ENCODE data around the gene STC2. TPM values are rescaled to one million over a fixed set of nuclear protein-coding genes. Genes with fewer than 3 reads are reported as not detected.
"Not testable (repeated sequence)": the region's sequence is repeated elsewhere in the genome, so short reads cannot be mapped to it uniquely, and the experiment has no call there.

STC2 gene, protein sequence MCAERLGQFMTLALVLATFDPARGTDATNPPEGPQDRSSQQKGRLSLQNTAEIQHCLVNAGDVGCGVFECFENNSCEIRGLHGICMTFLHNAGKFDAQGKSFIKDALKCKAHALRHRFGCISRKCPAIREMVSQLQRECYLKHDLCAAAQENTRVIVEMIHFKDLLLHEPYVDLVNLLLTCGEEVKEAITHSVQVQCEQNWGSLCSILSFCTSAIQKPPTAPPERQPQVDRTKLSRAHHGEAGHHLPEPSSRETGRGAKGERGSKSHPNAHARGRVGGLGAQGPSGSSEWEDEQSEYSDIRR
- 10 to 100 TPM in 1 of 2 experiments, 1 to 10 TPM in 1; 8.9 to 11.7 TPM for total RNA-seq

DNA sequence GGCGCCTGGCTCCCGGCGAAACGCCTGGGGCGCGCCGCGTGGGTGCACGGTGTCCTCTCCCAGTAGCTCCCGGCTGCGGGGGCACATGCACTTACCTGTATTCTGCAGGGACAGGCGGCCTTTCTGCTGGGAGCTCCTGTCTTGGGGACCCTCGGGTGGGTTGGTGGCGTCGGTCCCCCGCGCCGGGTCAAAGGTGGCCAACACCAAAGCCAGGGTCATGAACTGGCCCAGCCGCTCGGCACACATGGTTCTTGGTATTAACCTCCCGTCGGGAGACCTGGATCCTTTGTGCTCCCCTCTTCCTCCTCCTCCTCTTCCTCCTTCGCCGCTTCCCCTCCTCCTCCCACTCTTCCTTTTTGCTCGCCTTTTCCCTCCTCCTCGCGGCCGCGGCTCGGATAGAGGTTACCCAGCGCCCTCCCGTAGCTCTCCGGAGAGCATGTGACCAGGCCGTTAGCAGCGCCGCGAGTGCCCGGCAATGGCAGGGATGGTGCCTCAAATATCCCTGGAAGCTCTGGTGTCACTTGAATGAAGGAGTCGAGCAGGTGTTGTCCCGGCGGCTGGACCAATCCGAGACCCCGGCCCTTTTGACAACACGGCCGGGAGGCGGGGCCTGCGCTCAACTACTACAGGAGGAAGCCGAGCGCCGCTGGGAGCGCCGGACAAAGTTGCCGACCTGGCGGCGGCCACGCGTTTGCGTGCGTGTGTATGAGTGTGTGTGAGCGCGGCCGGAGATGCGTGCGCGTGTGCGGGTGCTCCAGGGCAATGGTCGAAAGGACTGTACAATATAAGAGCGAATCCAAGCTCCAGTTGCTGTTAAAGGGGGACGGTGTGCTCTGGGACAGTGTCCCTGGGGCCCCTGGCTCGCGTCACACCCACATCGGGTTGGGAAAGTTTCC lies at the start of gene STC2:
TSS of gene STC2 (minus strand) at position 467 of the 896 bp plus-strand sequence. CDS start at position 246, 221 bp downstream.
- peaks cover 26% of the 10 kb centered on the region for H3K36me3 Mint-ChIP-seq (ENCODE audit: low read depth)
- H3K4me3 Mint-ChIP-seq: peak within 1 kb of the TSS; percentile 81
- H3K4me1 Mint-ChIP-seq: peaks cover 67% of the 10 kb centered on the region
- H3K27me3 Mint-ChIP-seq: peaks cover 27% of the 10 kb centered on the region
- peak; percentile 73 for DNase-seq
- H3K27ac Mint-ChIP-seq: peak within 1 kb of the TSS; percentile 92
- ChIA-PET CTCF (interaction anchor here (1.2 to 7.8 kb wide), 5 partner anchors 9 to 288 kb away, joined by 3 to 91 read pairs (median 4); partner anchors contain the start of gene BOD1), POLR2A (no interaction called here)
- no peaks in the 10 kb centered on the region for H3K9me3 Mint-ChIP-seq

DNA sequence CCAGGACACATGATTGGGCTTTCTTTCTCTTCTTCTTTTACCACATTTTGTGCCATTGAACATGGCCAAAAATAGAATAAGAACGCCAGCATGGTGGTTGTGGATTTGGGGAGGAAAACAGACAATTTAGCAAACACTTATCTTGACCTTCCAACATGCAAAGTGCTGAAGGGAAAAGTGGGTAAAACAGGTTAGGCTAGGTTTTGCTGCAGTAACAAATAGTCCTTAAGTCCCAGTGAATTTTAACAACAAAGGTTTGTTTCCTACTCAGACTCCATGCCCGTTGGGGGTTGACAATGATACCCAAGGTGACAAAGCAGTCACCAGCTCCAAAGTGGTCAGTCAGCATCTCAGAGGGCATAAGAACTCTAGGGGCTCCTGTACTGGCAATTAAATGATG lies 43.2 kb upstream of the STC2 start:
- ChIA-PET POLR2A (no interaction called here), CTCF (interaction anchor here (1.0 kb wide), 1 partner anchor 40 kb away, joined by 3 read pairs; no protein-coding TSS in a partner anchor)
- no peak overlapping the region for H3K27ac Mint-ChIP-seq
- no peaks in the 10 kb centered on the region for H3K4me1 Mint-ChIP-seq
- no peaks in the 10 kb centered on the region for H3K36me3 Mint-ChIP-seq (ENCODE audit: low read depth)
- H3K4me3 Mint-ChIP-seq: no peak overlapping the region
- H3K27me3 Mint-ChIP-seq: peaks cover 15% of the 10 kb centered on the region
- no peak for DNase-seq
- H3K9me3 Mint-ChIP-seq: no peaks in the 10 kb centered on the region

DNA sequence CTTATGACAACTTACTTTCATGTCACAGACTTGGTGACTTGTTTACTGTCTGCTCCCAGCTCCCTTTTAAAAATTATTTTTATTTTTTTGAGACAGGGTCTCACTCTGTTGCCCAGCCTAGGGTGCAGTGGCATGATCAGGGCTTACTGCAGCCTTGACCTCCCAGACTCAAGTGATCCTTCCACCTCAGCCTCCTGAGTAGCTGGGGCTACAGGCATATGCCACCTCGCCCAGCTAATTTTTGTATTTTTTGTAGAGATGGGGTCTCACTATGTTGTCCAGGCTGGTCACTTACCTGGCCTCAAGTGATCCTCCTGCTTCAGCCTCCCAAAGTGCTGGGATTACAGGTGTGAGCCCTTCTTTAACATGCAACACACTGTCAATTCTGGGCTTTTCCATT lies 35.2 kb upstream of the STC2 start:
- H3K4me3 Mint-ChIP-seq; POLR2A ChIA-PET; H3K27ac Mint-ChIP-seq; H3K9me3 Mint-ChIP-seq; H3K4me1 Mint-ChIP-seq; DNase-seq; H3K36me3 Mint-ChIP-seq (ENCODE audit: low read depth): not testable (repeated sequence)
- CTCF ChIA-PET: interaction anchor here (1.5 kb wide), 1 partner anchor 210 kb away, joined by 3 read pairs; no protein-coding TSS in a partner anchor
- H3K27me3 Mint-ChIP-seq: peaks cover 23% of the 10 kb centered on the region

DNA sequence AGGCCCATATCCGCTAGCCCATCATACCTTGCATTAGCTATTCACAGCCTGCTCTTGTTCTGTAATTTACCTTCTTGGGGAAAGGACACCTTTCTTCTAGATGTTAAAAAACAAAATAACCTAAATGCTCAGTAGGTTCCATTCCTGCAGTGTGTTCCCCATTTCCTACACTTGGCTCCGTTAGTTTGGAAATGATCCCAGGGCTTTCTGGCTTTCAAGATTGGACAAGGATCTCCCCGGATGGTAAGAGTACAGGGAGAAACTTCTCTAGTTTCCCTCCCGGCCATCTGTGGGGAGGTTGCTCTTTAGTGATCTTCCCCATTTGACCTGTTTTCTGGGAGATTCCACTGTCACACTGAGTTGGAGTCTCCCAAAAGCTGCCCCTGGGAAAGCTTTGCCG lies 27.3 kb upstream of the STC2 start:
- H3K4me3 Mint-ChIP-seq: no peak overlapping the region
- DNase-seq: no peak
- no peaks in the 10 kb centered on the region for H3K36me3 Mint-ChIP-seq (ENCODE audit: low read depth)
- H3K27me3 Mint-ChIP-seq: peaks cover 15% of the 10 kb centered on the region
- H3K4me1 Mint-ChIP-seq: no peaks in the 10 kb centered on the region
- ChIA-PET CTCF (no interaction called here), POLR2A (no interaction called here)
- no peaks in the 10 kb centered on the region for H3K9me3 Mint-ChIP-seq
- H3K27ac Mint-ChIP-seq: no peak overlapping the region

DNA sequence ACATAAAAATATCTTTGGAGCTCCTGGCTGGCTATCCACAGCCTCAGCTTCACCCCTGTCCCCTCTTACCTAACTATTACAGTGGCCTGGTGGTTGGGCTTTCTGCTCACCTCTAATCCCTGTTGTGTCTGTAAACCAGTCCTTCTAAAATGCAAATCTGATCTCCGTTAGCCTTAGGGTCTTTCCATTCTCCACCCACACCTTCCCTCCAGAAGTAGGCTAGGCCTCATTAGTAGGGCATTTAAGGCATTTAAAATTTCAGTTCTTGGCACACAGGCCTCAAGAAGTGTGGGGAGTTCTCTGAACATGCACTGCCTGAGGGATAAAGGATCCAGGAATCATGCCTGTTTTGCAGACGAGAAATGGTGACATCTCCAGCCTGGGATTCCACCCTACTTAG lies 26.4 kb upstream of the STC2 start:
- no peaks in the 10 kb centered on the region for H3K4me1 Mint-ChIP-seq
- CTCF ChIA-PET: interaction anchor here (0.7 kb wide), 1 partner anchor 248 kb away, joined by 3 read pairs; no protein-coding TSS in a partner anchor
- POLR2A ChIA-PET: no interaction called here
- H3K36me3 Mint-ChIP-seq (ENCODE audit: low read depth): no peaks in the 10 kb centered on the region
- no peak for DNase-seq
- H3K27ac Mint-ChIP-seq: no peak overlapping the region
- H3K27me3 Mint-ChIP-seq: peaks cover 13% of the 10 kb centered on the region
- no peaks in the 10 kb centered on the region for H3K9me3 Mint-ChIP-seq
- H3K4me3 Mint-ChIP-seq: no peak overlapping the region

DNA sequence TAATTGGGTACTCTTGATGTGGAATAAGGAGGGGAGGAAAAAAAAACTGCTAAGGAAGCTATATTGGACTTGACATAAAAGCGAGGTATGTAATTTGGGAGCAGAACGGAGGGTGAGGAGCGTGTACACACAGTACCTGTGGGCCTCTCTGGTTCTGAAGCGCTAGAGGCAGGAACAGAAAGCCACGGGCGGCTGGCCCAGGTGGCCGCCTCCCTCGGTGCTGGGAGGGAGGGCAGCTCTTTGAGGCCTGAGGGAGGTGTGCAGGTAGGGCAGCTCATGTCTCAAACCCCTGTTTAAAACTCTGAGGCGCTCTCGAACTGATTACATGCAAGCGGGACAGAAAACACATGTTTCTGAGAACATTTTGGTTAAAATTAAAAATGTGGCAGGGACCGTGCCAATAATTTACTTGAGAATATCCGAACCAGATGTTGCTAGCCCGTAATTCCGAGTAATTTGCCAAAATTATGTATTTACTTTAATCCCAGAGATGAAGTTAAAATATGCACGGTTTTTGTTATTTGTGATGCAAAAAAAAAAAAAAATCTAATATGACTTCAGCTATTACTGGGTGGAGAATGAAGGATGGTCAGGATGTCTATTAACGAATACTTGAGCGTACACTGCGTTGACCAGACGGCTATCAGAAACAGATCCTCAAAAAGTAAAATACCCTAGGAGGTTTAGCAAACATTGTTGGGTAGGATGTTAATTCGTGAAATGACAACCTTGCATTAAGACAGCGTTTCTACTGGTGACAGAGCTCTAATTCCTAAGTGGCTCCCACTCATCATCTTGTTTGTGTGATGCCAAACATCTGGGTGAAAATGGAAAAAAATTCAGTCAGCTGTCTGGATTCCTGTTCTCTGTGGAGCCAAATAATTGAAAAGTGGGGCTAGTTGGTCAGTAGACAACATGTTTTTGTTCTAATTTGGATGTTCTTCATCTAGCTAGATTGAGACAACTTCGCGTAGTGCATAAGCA lies 24.4 kb upstream of the STC2 start:
- no peak overlapping the region for H3K27ac Mint-ChIP-seq
- H3K4me1 Mint-ChIP-seq: no peaks in the 10 kb centered on the region
- ChIA-PET POLR2A (no interaction called here), CTCF (interaction anchor here (0.6 to 0.9 kb wide), 3 partner anchors 9 to 221 kb away, joined by 3 read pairs; no protein-coding TSS in a partner anchor)
- H3K36me3 Mint-ChIP-seq (ENCODE audit: low read depth): no peaks in the 10 kb centered on the region
- DNase-seq: no peak
- H3K9me3 Mint-ChIP-seq: no peaks in the 10 kb centered on the region
- H3K27me3 Mint-ChIP-seq: peaks cover 14% of the 10 kb centered on the region
- no peak overlapping the region for H3K4me3 Mint-ChIP-seq

- Mint-ChIP-seq H3K27ac (no peak overlapping the region), H3K27me3 (peaks cover 2% of the 10 kb centered on the region), H3K36me3 (ENCODE audit: low read depth) (no peaks in the 10 kb centered on the region), H3K4me1 (no peaks in the 10 kb centered on the region), H3K9me3 (no peaks in the 10 kb centered on the region), H3K4me3 (no peak overlapping the region)
- DNase-seq: no peak
- CTCF ChIA-PET: no interaction called here
- POLR2A ChIA-PET: no interaction called here
These were observed 14.9 kb upstream of the STC2 start for GRCh38 chr5:173342813-173343755.

- no peak for DNase-seq
- no peak overlapping the region for H3K4me3 Mint-ChIP-seq
- CTCF ChIA-PET: no interaction called here
- no peak overlapping the region for H3K27ac Mint-ChIP-seq
- H3K4me1 Mint-ChIP-seq: no peaks in the 10 kb centered on the region
- no peaks in the 10 kb centered on the region for H3K36me3 Mint-ChIP-seq (ENCODE audit: low read depth)
- POLR2A ChIA-PET: no interaction called here
- H3K9me3 Mint-ChIP-seq: no peaks in the 10 kb centered on the region
- no peaks in the 10 kb centered on the region for H3K27me3 Mint-ChIP-seq
These were observed 13.8 kb upstream of the STC2 start for GRCh38 chr5:173341961-173342430.

DNA sequence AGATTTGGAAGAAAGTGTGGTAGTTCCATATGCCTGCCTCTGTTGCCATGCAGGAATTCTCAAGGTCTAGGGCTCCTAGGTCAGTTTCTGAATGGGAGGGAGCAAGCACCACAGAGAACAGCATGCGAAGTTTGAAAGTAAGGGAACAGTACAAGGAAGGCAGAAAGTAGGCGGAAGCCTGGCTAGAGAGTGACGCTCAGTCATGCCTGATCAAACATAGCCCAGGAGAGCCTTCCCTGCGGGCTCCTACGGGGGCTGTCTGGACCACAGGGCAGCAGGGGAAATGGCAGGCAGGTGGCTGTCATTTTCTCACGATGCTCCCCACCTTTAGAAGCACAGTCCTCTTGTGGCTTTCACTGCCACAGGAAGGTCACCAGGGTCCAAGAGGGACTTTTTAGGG lies 12.8 kb upstream of the STC2 start:
- ChIA-PET POLR2A (no interaction called here), CTCF (no interaction called here)
- no peak overlapping the region for H3K4me3 Mint-ChIP-seq
- no peaks in the 10 kb centered on the region for H3K27me3 Mint-ChIP-seq
- no peaks in the 10 kb centered on the region for H3K4me1 Mint-ChIP-seq
- no peaks in the 10 kb centered on the region for H3K36me3 Mint-ChIP-seq (ENCODE audit: low read depth)
- no peaks in the 10 kb centered on the region for H3K9me3 Mint-ChIP-seq
- H3K27ac Mint-ChIP-seq: no peak overlapping the region
- no peak for DNase-seq

- no peak overlapping the region for H3K4me3 Mint-ChIP-seq
- no peaks in the 10 kb centered on the region for H3K9me3 Mint-ChIP-seq
- no peaks in the 10 kb centered on the region for H3K4me1 Mint-ChIP-seq
- DNase-seq: no peak
- no peaks in the 10 kb centered on the region for H3K36me3 Mint-ChIP-seq (ENCODE audit: low read depth)
- CTCF ChIA-PET: no interaction called here
- H3K27ac Mint-ChIP-seq: no peak overlapping the region
- POLR2A ChIA-PET: no interaction called here
- peaks cover 4% of the 10 kb centered on the region for H3K27me3 Mint-ChIP-seq
These were observed 12.2 kb upstream of the STC2 start for GRCh38 chr5:173340451-173340850.

DNA sequence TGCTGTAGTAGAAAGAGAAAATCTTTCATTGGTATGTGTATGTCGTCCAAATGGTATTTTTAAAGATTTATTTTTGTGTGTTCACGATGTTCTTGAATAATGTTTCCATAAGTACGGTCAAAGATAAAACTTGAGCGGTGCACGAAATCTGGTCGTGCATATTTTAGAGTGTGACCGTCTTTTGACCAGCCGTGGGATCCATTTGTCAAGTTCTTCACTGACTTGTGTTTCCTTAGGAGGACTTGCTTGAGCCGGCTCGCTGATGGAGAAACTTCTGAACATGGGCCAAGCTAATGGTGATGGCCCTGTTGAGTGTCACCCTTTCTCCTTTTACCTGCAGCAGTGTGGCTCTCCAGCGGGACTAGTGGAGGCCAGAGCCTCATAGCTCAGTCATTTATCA lies 11.1 kb upstream of the STC2 start:
- Mint-ChIP-seq H3K9me3 (no peaks in the 10 kb centered on the region), H3K27me3 (peaks cover 8% of the 10 kb centered on the region), H3K27ac (no peak overlapping the region), H3K4me3 (no peak overlapping the region), H3K36me3 (ENCODE audit: low read depth) (no peaks in the 10 kb centered on the region), H3K4me1 (no peaks in the 10 kb centered on the region)
- ChIA-PET POLR2A (no interaction called here), CTCF (interaction anchor here (1.4 kb wide), 1 partner anchor 9 kb away, joined by 3 read pairs; no protein-coding TSS in a partner anchor)
- DNase-seq: no peak

Measured in activated CD4-positive, alpha-beta T cell treated with anti-CD3 and anti-CD28 coated beads, Interleukin-2, amount 10 ng/mL, durations not matched to agents 7 days and 5 days (primary cell).